Breast epithelium (tissue), 4 donors: ENCODE data around the gene NUMB. TPM values are rescaled to one million over a fixed set of nuclear protein-coding genes. Genes with fewer than 3 reads are reported as not detected.
"Not testable (repeated sequence)": the region's sequence is repeated elsewhere in the genome, so short reads cannot be mapped to it uniquely, and the experiment has no call there.

Experiments used
- DNase-seq, 2 donors: peaks; one replicate each; pipeline ENCODE4 v3.0.0-alpha.2; 2019; ENCODE audit warnings: low spot score in 2 of 2
- H3K27ac ChIP-seq, 2 donors: fragments of 200-600 bp; sonication (generic) in 1 of 2; one replicate each; pipeline ENCODE4 v1.5.1; 2016 to 2019; ENCODE audit warnings: mild to moderate bottlenecking in 1 of 2
- H3K27me3 ChIP-seq, 2 donors: fragments of 200-600 bp; sonication (generic) in 1 of 2; one replicate each; pipeline versions ENCODE4 v1.5.1 to v1.6.0; 2017 to 2019; ENCODE audit warnings: control low read depth in 1 of 2, mild to moderate bottlenecking in 1 of 2
- H3K36me3 ChIP-seq: fragments of 200-600 bp; one replicate; pipeline ENCODE4 v1.5.1; 2019
- H3K4me1 ChIP-seq, 2 donors: fragments of 200-600 bp; sonication (generic); one replicate each; pipeline ENCODE4 v1.5.1; 2016 to 2019; ENCODE audit warnings: control low read depth in 1 of 2
- H3K4me3 ChIP-seq, 3 donors: fragments of 200-600 bp; sonication (generic); 1 replicate in 2 of 3; 2 replicates in 1 of 3; pipeline ENCODE4 v1.5.1; 2016 to 2019; ENCODE audit warnings: mild to moderate bottlenecking in 3 of 3, moderate library complexity in 2 of 3
- H3K9me3 ChIP-seq, 2 donors: fragments of 200-600 bp; sonication (generic) in 1 of 2; one replicate each; pipeline ENCODE4 v1.5.1; 2016 to 2019; ENCODE audit warnings: control low read depth in 1 of 2
- POLR2A ChIP-seq: fragments of 450-650 bp; IDR thresholded peaks from one replicate; pipeline ENCODE4 v1.6.1; 2016; ENCODE audit warnings: antibody characterized with exemption, mild to moderate bottlenecking, moderate library complexity
- POLR2AphosphoS5 ChIP-seq, 3 donors: sonication (generic); formaldehyde crosslinking; IDR thresholded peaks; one replicate each; pipeline ENCODE4 v1.6.1; 2017; ENCODE audit warnings: antibody characterized with exemption in 3 of 3
- intact Hi-C: fragments of 100-400 bp; cut with DNase I; formaldehyde crosslinking; loops from one replicate; pipeline ENCODE4 v1.15.1; 2023; ENCODE audit warnings: low total_unique reads
- total RNA-seq, 3 donors: library from RNA; depleted of rRNA; stranded (reverse); fragments of >200 nt; gene quantifications; one replicate each; pipeline ENCODE4 v1.1.0, GENCODE V29; 2016
- TF ChIP-seq, protein P1 (sequence below), 3 donors: fragments of 450-650 bp; IDR thresholded peaks; one replicate each; pipeline ENCODE4 v1.5.1; 2016 to 2017; ENCODE audit warnings: antibody characterized with exemption in 3 of 3, mild to moderate bottlenecking in 3 of 3, moderate library complexity in 3 of 3

Gene NUMB
- total RNA-seq, 3 donors from 2014 or later = 49.6 to 84.0 (median 61.6) TPM

DNA sequence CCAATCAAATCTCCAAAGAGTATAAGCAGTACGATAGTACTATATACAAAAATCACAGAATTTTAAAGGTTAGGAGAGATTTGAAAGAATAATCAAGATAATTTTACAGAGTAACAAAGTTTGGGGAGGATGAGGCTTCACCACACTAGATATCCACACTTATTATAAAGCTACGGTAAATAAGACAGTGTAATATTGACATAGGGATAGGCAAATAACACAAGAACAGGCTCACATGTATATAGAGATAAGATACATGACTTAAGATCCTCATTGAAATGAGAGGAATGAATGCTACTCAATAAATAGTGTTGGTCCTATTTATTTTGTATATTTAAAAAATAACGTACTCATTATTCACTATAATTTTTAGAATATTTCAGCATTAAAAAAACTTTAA is 26.2 kb downstream of the NUMB start:
- no peak for DNase-seq
- Histone ChIP-seq H3K27ac (no peak overlapping the region), H3K4me3 (no peak overlapping the region), H3K36me3 (no peaks in the 10 kb centered on the region), H3K9me3 (no peaks in the 10 kb centered on the region), H3K4me1 (no peaks in the 10 kb centered on the region), H3K27me3 (no peaks in the 10 kb centered on the region)
- intact Hi-C loops = no loop called here
- TF ChIP-seq POLR2A (no peak), POLR2AphosphoS5 (IDR thresholded peaks at IDR 0.05) (no peak)
- TF ChIP-seq, protein P1, sequence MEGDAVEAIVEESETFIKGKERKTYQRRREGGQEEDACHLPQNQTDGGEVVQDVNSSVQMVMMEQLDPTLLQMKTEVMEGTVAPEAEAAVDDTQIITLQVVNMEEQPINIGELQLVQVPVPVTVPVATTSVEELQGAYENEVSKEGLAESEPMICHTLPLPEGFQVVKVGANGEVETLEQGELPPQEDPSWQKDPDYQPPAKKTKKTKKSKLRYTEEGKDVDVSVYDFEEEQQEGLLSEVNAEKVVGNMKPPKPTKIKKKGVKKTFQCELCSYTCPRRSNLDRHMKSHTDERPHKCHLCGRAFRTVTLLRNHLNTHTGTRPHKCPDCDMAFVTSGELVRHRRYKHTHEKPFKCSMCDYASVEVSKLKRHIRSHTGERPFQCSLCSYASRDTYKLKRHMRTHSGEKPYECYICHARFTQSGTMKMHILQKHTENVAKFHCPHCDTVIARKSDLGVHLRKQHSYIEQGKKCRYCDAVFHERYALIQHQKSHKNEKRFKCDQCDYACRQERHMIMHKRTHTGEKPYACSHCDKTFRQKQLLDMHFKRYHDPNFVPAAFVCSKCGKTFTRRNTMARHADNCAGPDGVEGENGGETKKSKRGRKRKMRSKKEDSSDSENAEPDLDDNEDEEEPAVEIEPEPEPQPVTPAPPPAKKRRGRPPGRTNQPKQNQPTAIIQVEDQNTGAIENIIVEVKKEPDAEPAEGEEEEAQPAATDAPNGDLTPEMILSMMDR (IDR thresholded peaks at IDR 0.05) = no peak

DNA sequence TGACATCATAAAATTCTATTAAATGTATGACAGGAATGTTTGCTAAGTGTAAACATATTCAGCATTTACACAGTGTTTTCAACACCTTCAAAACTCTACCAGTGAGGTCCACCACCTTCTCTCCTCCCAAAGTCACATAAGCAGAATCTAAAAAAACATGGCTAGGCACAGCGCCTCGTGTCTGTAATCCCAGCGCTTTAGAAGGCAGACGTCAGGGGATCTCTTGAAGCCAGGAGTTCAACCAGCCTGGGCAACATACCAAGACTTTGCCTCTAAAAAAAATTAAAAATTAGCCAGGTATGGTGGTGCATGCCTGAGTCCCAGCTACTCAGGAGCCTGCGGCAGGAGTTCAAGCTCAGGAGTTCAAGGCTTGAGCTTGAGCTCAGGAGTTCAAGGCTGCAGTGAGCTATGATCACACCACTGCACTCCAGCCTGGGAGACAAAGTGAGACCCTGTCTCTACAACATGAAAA is 30.0 kb downstream of the NUMB start:
- no peaks in the 10 kb centered on the region for H3K4me1 ChIP-seq
- no peaks in the 10 kb centered on the region for H3K9me3 ChIP-seq
- H3K27me3 ChIP-seq = no peaks in the 10 kb centered on the region
- peak overlapping the region in 1 of 2 donors; percentile 57 for H3K27ac ChIP-seq
- intact Hi-C loops = no loop called here
- no peaks in the 10 kb centered on the region for H3K36me3 ChIP-seq
- TF ChIP-seq POLR2A = no peak
- TF ChIP-seq, protein P1 (IDR thresholded peaks at IDR 0.05) = no peak
- no peak for TF ChIP-seq POLR2AphosphoS5 (IDR thresholded peaks at IDR 0.05)
- H3K4me3 ChIP-seq = no peak overlapping the region
- no peak for DNase-seq

DNA sequence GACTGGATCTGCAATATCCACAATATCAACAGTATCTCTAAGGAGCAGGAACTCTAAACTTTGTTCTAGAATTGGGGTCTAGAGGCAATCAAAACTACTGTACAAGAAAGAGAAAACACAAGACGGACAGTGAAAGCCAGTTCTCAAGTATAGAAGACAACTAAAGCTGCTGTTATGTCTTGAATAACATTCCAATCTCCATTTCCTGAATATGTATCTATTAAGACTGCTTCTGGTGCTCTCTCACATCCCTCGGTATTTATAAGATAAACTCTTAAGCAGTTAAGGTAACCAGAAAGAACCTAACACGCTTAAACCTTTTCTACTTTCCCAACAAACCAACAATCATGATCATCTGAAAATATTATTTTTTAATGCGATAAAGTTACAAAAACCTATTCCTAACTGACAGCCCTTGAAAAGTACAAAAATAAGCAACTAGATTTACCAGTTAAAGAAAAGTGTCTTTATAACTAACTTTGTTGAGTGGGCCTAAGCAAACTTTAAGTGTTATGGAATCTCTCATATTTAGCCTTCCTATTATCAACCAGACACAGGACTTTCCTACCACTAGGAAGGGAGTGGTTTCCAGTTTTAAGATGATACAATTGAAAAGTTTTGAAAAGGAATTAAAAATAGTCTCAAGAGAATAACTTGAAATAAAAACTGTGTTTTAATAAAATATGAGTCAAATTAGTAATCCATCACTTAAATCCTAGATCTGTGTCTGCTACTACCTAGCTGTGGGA is 30.7 kb downstream of the NUMB start:
- Histone ChIP-seq H3K27ac (peak overlapping the region in 1 of 2 donors; percentile 57), H3K27me3 (no peaks in the 10 kb centered on the region), H3K36me3 (no peaks in the 10 kb centered on the region), H3K4me3 (no peak overlapping the region), H3K9me3 (no peaks in the 10 kb centered on the region), H3K4me1 (no peaks in the 10 kb centered on the region)
- TF ChIP-seq, protein P1 (IDR thresholded peaks at IDR 0.05) = no peak
- TF ChIP-seq POLR2AphosphoS5 (IDR thresholded peaks at IDR 0.05) (no peak), POLR2A (no peak)
- intact Hi-C loops = no loop called here
- DNase-seq = no peak

DNA sequence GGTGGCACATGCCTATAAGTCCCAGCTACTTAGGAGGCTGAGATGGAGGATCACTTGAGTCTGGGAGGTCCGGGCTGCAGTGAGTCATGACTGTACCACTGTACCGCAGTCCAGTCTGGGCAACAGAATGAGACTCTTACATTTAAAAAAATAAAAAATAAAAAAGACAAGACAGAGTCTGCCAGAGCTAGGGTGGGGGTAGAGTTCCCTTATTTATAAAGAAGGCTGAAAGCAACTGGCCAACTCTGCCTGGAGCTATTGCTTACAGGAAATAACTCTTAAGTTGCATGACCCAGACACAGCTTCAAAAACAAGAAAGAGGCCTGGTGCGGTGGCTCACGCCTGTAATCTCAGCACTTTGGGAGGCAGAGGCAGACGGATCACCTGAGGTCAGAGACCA is 31.5 kb downstream of the NUMB start:
- Histone ChIP-seq H3K4me1 (no peaks in the 10 kb centered on the region), H3K36me3 (no peaks in the 10 kb centered on the region)
- DNase-seq = no peak

DNA sequence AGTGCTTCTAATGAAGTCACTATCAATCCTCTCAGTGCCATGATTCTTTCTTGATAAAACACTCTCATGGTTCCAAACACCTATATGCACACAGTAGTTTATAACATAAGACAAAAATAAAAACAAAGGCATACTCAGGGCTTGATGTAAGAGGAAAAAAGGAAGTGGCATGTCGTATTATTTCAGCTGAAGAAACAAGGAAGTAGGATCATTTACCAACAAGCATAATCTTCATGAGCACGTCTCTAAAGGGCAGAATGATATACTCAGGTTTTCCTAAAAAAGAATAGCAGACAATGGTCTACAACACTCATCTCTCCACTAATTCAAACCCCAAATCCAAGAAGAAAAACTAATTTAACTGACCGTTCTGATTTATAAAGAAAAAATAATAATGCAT is 33.9 kb downstream of the NUMB start:
- Histone ChIP-seq H3K4me3 (no peak overlapping the region), H3K27ac (peak overlapping the region in 1 of 2 donors; percentile 7), H3K36me3 (no peaks in the 10 kb centered on the region), H3K9me3 (no peaks in the 10 kb centered on the region), H3K27me3 (no peaks in the 10 kb centered on the region), H3K4me1 (no peaks in the 10 kb centered on the region)
- intact Hi-C loops = no loop called here
- no peak for DNase-seq
- TF ChIP-seq, protein P1 (IDR thresholded peaks at IDR 0.05) = no peak
- no peak for TF ChIP-seq POLR2A
- TF ChIP-seq POLR2AphosphoS5 (IDR thresholded peaks at IDR 0.05) = no peak

More for the DNA sequence above, 31.5 kb downstream of the NUMB start:
- TF ChIP-seq POLR2AphosphoS5 (IDR thresholded peaks at IDR 0.05) = no peak
- H3K27me3 ChIP-seq = no peaks in the 10 kb centered on the region
- no peak overlapping the region for H3K4me3 ChIP-seq
- H3K9me3 ChIP-seq = no peaks in the 10 kb centered on the region
- peak overlapping the region; percentile 13 to 57 for H3K27ac ChIP-seq
- intact Hi-C loops = no loop called here

DNA sequence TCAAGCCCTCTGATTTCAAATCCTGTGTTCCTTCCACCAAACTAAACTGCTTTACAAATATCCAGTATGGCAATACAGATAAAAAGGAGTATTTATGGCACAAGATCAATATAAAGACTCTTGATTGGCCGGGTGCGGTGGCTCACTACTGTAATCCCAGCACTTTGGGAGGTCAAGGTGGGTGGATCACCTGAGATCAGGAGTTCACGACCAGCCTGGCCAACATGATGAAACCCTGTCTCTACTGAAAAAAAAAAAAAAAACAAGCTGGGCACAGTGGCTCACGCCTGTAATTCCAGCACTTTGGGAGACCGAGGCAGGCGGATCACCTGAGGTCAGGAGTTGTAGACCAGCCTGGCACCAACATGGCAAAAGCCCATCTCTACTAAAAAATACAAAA is 35.3 kb downstream of the NUMB start:
- H3K9me3 ChIP-seq, H3K27me3 ChIP-seq, H3K36me3 ChIP-seq, DNase-seq, H3K27ac ChIP-seq, H3K4me1 ChIP-seq, H3K4me3 ChIP-seq, intact Hi-C loops: not testable (repeated sequence)
